ENCODE data around the gene PCGF5.

DNA sequence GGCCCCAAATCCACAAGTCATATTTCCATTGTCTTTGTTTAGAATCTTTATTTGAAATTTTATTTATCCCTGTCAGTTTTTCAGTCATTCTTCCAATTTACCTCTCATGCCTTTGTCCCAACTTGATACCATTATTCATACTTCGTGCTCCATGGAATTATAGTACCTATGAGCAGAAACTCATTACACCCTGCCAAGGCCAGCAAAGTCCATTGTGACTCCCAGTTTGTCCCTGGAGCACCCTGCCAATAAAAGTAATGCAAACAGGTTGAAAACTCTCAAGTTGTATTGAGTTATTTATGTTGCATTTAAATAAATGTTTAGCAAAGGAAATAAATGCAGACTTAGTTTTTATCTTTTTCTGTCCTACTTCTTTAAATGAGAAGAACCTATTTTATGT is 19.3 kb downstream of the PCGF5 start:
- TF ChIP-seq POLR2AphosphoS5 (IDR thresholded peaks at IDR 0.05; ENCODE audit: insufficient read depth in 1 of 2, low read depth in 1 of 2) (no peak), POLR2A (IDR thresholded peaks at IDR 0.05) (no peak)
- TF ChIP-seq, protein P1, sequence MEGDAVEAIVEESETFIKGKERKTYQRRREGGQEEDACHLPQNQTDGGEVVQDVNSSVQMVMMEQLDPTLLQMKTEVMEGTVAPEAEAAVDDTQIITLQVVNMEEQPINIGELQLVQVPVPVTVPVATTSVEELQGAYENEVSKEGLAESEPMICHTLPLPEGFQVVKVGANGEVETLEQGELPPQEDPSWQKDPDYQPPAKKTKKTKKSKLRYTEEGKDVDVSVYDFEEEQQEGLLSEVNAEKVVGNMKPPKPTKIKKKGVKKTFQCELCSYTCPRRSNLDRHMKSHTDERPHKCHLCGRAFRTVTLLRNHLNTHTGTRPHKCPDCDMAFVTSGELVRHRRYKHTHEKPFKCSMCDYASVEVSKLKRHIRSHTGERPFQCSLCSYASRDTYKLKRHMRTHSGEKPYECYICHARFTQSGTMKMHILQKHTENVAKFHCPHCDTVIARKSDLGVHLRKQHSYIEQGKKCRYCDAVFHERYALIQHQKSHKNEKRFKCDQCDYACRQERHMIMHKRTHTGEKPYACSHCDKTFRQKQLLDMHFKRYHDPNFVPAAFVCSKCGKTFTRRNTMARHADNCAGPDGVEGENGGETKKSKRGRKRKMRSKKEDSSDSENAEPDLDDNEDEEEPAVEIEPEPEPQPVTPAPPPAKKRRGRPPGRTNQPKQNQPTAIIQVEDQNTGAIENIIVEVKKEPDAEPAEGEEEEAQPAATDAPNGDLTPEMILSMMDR (IDR thresholded peaks at IDR 0.05) = no peak
